Activated CD8-positive, alpha-beta memory T cell treated with anti-CD3 and anti-CD28 coated beads, Interleukin-2, amount 50 U/mL, for 24 hours (primary cell): ENCODE data around the gene CRYZ.
A peak's percentile ranks its signal among the peaks of the same experiment; 100 is the strongest.
"Not testable (repeated sequence)": the region's sequence is repeated elsewhere in the genome, so short reads cannot be mapped to it uniquely, and the experiment has no call there.

Experiments
- DNase-seq: peaks from one replicate; pipeline ENCODE4 v3.0.0-alpha.2; 2020; ENCODE audit errors: extremely low read depth

Gene CRYZ

DNA sequence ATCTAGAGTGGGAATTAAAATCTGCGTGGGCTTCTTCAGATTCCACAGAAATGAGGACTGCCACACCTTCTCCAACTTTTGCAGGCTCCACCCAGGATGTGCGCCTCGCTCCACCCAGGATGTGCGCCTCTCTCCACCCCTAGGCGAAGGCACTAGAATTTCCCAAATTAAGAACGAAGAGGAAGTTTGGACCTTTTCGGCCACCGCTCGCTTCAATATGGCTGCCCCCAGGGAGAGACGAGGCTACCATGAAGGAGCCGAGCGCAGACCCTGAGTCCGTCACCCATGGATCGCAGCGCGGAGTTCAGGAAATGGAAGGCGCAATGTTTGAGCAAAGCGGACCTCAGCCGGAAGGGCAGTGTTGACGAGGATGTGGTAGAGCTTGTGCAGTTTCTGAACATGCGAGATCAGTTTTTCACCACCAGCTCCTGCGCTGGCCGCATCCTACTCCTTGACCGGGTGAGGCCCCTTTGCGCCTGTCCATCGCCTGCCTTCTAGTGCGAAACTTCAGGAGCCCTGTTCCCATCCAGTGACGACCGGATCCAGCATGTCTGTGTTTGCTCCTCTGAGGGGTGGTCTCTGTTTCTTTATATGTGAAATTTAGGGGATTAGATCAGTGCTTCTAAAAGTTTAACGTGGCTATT lies at the start of gene CRYZ, which contains the start of gene TYW3:
Gene CRYZ (minus strand): TSS at position 91 of the 644 bp plus-strand sequence. CDS start 8,229 bp downstream, outside the sequence.
Gene TYW3 (plus strand): TSS at position 193 of the 644 bp plus-strand sequence. CDS start 93 bp downstream, at position 286.
- DNase-seq = peak; percentile 75

DNA sequence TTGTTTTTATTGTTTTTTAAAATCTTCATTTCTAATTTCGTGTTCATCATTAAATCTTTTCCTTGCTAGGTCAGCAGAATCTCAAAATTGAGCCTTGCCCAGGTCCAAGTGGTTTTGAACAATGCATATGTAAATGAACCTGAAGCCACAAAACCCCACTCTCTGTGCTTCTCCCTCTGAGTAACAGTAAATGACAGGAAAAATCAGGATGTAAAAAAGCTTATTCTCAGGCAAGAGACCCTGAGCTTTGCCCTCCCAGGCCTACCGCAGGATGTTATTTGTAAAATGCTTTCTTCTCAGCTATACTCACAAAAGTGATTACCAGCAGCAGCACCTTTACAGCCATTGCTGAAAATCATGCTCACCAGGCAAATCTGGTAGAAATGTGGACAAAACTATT lies 47.7 kb upstream of the CRYZ start:
- no peak for DNase-seq

DNA sequence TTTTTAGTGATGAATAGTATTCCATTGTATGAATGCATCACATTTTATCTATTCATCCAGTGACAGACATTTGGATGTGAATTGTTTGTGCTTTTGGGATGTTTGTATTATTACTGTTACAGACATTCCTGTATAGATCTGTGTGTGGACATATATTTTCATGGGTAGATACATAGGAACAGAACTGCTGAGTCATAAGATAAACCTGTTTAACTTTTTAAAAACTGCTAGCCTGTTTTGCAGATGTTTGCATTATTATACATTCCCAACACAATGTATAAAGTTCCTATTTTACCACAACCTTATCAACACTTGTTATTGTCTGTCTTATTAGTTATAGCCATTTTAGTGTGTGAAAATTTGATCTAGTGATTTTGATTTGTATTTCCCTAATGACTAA lies 46.9 kb upstream of the CRYZ start:
- no peak for DNase-seq

DNA sequence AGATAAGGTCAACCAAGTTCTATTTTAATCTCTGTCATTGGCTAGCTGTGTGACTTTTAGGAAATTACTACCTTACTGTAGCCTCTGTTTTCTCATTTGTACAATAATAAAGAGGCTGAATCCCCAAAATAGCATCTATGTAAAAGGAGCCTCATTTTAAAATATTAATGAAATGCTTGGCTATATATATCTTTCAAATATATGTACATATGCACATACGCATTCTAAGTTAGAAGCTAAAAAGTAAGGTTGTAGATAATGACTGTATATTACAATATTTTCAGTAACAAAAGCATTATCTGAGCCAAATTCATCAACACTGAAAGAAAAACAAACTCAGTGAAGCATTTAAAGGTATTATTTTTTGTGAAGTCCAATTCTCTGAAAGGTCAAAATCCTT lies 44.7 kb upstream of the CRYZ start:
- no peak for DNase-seq

DNA sequence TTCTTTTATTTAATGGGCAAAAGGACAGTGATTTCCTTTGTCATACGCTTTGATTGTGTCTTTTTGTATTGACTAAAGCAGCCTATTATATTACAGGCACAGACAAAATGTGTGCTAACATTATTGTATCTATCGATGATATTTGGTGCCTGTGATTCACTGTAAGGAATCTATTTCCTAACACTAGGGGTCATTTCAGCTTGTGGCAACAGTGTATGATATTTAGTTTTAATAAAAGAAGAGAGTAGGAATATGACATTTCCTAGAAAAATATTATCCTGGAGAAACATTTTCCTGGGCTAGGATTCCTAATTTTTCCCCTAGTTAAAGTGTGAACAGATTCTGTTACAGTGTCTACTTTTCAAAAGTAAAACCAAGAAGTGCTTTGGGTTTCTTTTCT lies 42.9 kb upstream of the CRYZ start:
- DNase-seq = no peak

GRCh38 chr1:74773582-74773981 lies 40.7 kb upstream of the CRYZ start:
- no peak for DNase-seq

- no peak for DNase-seq
Observed at GRCh38 chr1:74772945-74773344, 40.1 kb upstream of the CRYZ start.

GRCh38 chr1:74771913-74772515 lies 39.2 kb upstream of the CRYZ start:
- DNase-seq = no peak

- DNase-seq = no peak
Observed at GRCh38 chr1:74767490-74767889, 34.6 kb upstream of the CRYZ start.

GRCh38 chr1:74766579-74766978 lies 33.7 kb upstream of the CRYZ start:
- DNase-seq = no peak

DNA sequence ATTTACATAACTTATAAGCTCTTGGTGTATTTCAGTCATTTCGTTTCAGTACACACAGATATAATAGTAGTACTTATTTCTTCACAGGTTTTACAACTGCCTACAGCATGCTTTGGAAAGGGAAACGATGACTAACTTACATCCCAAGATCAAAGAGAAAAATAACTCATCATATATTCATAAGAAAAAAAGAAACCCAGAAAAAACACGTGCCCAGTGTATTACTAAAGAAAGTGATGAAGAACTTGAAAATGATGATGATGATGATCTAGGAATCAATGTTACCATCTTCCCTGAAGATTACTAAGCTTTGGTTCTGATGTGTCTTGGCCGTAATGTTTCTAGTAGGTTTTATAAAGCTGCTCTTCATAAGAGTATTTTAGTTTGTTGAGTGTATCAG lies 31.0 kb upstream of the CRYZ start:
- DNase-seq = no peak

DNA sequence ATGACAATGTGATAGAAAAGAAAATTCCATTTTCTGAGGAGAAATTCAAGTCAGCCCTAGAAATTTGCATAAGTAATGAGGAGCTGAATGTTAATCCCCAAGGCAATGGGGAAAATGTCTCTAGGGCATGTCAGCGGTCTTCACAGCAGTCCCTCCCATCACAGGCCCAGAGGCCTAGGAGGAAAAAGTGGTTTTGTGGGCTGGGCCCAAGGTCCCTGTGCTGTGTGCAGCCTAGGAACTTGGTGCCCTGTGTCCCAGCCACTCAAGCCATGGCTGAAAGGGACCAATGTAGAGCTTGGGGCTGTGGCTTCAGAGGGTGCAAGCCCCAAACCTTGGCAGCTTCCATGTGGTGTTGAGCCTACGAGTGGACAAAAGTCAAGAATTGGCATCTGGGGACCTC lies 23.8 kb upstream of the CRYZ start:
- not testable (repeated sequence) for DNase-seq

- no peak for DNase-seq
Observed at GRCh38 chr1:74755475-74755874, 22.6 kb upstream of the CRYZ start.

DNA sequence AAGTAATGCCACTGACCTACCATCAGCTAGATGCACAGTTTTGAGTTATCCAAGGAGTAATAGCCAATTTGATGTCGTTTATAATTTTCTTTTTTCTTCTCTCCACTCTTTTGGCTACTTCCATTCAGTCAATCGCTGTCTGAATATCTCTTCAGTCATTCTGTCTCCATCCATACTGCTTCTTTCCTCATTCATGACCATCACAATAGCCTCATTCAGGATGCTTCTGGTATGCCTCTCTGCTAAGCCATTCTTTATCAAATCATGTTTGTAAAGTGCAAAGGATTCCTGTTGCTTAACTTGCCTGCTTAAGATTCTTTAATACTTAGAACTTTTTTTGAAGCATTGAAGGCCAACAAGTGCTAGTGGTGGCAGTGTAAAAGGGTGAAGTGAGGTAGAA lies 20.3 kb upstream of the CRYZ start:
- no peak for DNase-seq

DNA sequence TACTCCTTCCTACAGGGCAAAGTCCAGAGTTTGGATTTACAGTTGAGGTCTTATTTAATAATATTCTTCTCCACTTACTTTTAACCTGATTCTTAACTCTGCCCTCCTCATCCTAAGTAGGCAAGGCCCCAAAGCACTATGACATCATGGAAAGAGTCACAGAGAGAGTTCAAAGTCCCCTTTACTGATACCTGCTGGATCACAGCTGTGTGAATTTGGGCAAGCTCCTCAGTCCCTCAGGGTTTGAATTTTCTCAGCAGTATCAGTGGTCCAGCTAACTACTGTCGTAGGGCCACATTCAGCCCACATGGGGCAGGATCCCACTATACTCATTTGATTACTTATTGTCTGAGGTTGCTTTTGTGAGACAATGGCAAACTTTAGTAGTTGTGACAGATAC lies 16.1 kb upstream of the CRYZ start:
- no peak for DNase-seq

DNA sequence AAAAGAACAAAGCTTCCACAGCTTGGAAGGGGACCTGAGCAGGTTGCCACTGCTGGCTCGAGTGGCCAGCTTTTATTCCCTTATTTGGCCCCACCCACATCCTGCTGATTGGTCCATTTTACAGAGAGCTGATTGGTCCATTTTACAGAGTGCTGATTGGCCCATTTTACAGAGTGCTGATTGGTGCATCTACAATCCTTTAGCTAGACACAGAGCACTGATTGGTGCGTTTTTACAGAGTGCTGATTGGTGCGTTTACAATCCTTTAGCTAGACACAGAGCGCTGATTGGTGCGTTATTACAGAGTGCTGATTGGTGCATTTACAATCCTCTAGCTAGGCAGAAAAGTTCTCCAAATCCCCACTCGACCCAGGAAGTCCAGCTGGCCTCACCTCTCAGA lies 12.4 kb upstream of the CRYZ start:
- DNase-seq = not testable (repeated sequence)

GRCh38 chr1:74740307-74740980 lies 7.6 kb upstream of the CRYZ start:
- not testable (repeated sequence) for DNase-seq

- no peak for DNase-seq
Observed at GRCh38 chr1:74737333-74737732, 4.5 kb upstream of the CRYZ start.

GRCh38 chr1:74733604-74734484 lies 994 bp upstream of the CRYZ start:
- DNase-seq = no peak

DNA sequence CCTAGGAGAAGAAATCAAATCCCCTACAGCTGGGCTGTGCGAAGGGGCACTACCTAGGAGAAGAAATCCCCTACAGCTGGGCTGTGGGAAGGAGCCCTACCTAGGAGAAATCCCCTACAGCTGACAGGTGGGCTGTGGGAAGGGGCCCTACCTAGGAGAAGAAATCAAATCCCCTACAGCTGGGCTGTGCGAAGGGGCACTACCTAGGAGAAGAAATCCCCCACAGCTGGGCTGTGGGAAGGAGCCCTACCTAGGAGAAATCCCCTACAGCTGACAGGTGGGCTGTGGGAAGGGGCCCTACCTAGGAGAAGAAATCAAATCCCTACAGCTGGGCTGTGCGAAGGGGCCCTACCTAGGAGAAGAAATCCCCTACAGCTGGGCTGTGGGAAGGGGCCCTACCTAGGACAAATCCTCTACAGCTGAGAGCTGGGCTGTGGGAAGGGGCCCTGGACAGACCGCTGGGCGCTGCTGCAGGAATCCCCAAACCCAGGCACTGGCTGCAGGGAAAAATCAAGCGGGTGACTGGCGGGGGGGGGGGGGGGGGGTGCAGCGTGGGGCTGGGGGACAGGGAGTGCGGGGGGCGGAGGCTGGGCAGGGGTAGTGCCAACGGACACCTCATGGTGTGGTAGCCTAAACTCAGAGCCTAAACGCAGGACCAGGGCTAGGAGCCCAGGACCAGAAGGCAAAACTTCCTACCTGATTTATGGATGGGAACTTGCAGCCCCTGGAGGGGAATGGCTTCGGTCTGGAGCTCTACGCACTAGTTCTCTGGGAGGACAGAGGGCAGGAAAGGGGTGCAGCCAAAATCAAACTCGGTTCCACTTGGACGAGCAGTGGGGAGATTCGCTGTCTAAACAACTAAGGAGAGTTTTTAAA lies 541 bp downstream of the CRYZ start:
- DNase-seq = not testable (repeated sequence)

DNA sequence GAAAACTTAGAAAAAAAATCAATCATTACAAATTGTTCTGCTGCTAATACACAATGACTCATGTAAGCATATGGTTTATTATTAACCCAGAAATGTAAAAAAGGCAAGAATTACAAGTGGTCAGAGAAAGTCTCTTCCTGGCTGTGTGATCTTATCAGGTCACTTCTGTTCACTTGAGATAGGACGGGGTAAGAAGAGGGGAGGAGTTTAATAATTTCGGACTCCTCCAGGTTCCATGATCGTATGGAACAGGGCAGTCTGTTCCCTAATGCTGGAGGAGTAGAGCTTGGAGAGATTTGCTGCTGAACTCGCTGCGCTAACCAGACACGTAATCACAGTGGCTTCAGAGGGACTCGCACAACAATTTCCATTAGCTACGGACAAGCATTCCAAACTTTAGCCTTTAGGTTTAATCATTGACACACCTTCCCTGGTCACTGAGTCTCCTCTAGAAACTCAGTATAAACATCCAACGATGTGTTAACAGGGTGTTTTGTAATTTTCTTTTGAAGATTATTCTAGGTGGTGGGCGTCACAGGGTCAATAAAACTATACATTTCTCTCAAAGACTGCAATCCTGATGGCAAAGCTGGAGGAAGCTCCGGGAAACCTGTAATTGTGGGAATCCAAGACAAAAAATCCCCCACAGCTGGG lies 1.3 kb downstream of the CRYZ start:
- no peak for DNase-seq
